Stimulated activated CD4-positive, alpha-beta T cell treated with anti-CD3 and anti-CD28 coated beads, Interleukin-15, amount 100 ng/mL, for 48 hours (primary cell): Measurements from ENCODE around the gene ABCA10.

Source experiments
- DNase-seq, 2 donors: peaks; one replicate each; pipeline ENCODE4 v3.0.0-alpha.2; 2020; ENCODE audit warnings: low read depth in 2 of 2

ABCA10 gene

DNA sequence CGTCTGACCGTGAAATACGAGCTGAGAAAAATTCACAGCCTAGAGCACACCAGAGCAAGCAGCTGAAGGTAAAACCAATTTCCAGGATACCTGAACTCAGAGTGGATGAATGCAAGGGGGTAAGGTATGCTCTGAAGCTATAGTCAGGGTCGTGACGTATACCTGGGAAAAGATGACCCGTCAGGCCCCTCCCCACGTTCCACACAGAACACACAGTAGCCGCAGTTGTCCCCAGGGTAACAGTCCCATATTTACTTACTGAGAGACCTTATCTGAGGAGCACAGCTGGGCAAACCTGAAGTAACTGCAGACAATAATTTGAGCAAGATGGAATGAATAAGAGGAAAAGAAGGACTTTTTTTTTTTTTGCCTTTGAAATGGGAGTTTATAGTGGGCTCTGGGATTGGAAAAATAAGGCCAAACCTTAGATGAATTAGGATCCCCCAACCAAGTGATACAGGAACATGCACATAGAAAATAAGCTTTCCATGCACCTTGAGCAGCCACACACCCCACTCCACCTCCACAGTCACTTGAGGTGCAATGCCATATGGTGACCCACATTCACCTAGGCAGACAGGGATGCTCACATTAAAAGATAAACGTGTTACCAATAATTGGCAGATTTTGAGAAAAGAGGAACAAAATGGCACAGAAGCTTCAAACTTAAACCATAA is 124.9 kb downstream of the ABCA10 start:
- DNase-seq = no peak

DNA sequence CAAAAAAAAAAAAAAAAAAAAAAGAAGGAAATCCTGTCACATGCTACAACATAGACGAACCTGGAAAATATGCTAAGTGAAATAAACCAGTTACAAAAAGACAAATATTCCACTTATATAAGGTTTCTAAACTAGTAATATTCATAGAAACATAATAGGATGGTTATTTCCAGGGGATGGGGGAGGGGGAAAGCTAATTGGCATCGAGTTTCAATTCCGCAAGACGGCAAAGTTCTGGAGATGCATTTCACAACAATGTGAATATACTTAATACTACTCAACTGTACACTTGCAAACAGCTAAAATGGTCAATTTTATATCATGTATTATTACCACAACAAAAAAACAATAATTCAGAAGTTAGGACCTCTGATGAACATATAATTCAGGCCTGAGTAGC is 130.0 kb downstream of the ABCA10 start:
- no peak for DNase-seq
